Upper lobe of left lung (tissue), 6 donors: ENCODE measurements around the gene ANKMY2. TPM values are rescaled to one million over a fixed set of nuclear protein-coding genes. Genes with fewer than 3 reads are reported as not detected.

Experiments used
- ATAC-seq, 2 donors: fragments of 200-7000 bp; cut with Tn5 transposase; one replicate each; pipeline ENCODE4 v1.9.1; 2022; ENCODE audit warnings: mild to moderate bottlenecking in 2 of 2, moderate library complexity in 2 of 2; ENCODE audit not compliant: low FRiP score in 2 of 2
- DNase-seq, 2 donors: peaks; one replicate each; pipeline ENCODE4 v3.0.0-alpha.2; 2019 to 2020
- H3K27ac ChIP-seq, 4 donors: fragments of 200-600 bp; sonication (generic); one replicate each; pipeline ENCODE4 v1.5.1; 2016 to 2019
- H3K27me3 ChIP-seq, 4 donors: fragments of 200-600 bp; sonication (generic); one replicate each; pipeline ENCODE4 v1.5.1; 2017 to 2019
- H3K36me3 ChIP-seq, 4 donors: fragments of 200-600 bp; sonication (generic); one replicate each; pipeline ENCODE4 v1.5.1; 2016 to 2019
- H3K4me1 ChIP-seq, 4 donors: fragments of 200-600 bp; sonication (generic); one replicate each; pipeline ENCODE4 v1.5.1; 2018 to 2019
- H3K4me3 ChIP-seq, 4 donors: fragments of 200-600 bp; sonication (generic); one replicate each; pipeline ENCODE4 v1.5.1; 2017 to 2019; ENCODE audit warnings: mild to moderate bottlenecking in 2 of 4, moderate library complexity in 1 of 4
- H3K9me3 ChIP-seq, 4 donors: fragments of 200-600 bp; sonication (generic); one replicate each; pipeline ENCODE4 v1.5.1; 2018 to 2019
- CTCF ChIP-seq, 6 experiments: fragments of 450-650 bp in 4 of 6; fragments of 200-600 bp in 2 of 6; sonication (generic) in 2 of 6; IDR thresholded peaks; one replicate each; pipeline ENCODE4 v1.5.1; 2016 to 2019; ENCODE audit warnings: antibody characterized with exemption in 6 of 6
- EP300 ChIP-seq, 4 donors: sonication (generic); formaldehyde crosslinking; IDR thresholded peaks; one replicate each; pipeline ENCODE4 v1.5.1; 2017; ENCODE audit warnings: antibody characterized with exemption in 4 of 4, control low read depth in 2 of 4
- POLR2A ChIP-seq, 4 donors: fragments of 450-650 bp; IDR thresholded peaks; one replicate each; pipeline ENCODE4 v1.5.1; 2016 to 2017; ENCODE audit warnings: antibody characterized with exemption in 4 of 4, mild to moderate bottlenecking in 2 of 4
- POLR2AphosphoS5 ChIP-seq, 2 donors: sonication (generic); formaldehyde crosslinking; IDR thresholded peaks; one replicate each; pipeline ENCODE4 v1.5.1; 2017; ENCODE audit warnings: antibody characterized with exemption in 2 of 2
- WGBS, 2 donors: methylation state at CpG; one replicate each; pipeline ENCODE4 v1.1.5; 2017 to 2018; 5-methylcytosine and 5-hydroxymethylcytosine counted together
- total RNA-seq, 6 donors: library from RNA; depleted of rRNA in 4 of 6; stranded (reverse); fragments of >200 nt in 4 of 6; gene quantifications; one replicate each; pipeline versions ENCODE4 v1.1.0 to v1.2.1, GENCODE V29; 2016 to 2021
- donor health status: DM: no; HTN: no; CAD: no; lungs with moderate emphysema.
- donor health status: DM: no; HTN: yes; CAD: no; lungs with severe emphysema.

The ANKMY2 gene
- total RNA-seq, 6 donors from 2014 or later = 5.8 to 16.3 (median 12.7) TPM

GRCh38 chr7:16590424-16590823 is 55.1 kb downstream of the ANKMY2 start:
- no peaks in the 10 kb centered on the region for H3K27me3 ChIP-seq
- H3K4me1 ChIP-seq = no peaks in the 10 kb centered on the region
- WGBS, 2 donors = 19 to 25% methylated on average over 1 of the region's 1 CpG
- H3K27ac ChIP-seq = no peak overlapping the region
- DNase-seq (no peak), ATAC-seq (no peak)
- no peak overlapping the region for H3K4me3 ChIP-seq
- H3K9me3 ChIP-seq = no peaks in the 10 kb centered on the region
- no peaks in the 10 kb centered on the region for H3K36me3 ChIP-seq
- TF ChIP-seq POLR2A (IDR thresholded peaks at IDR 0.05) (no peak), POLR2AphosphoS5 (IDR thresholded peaks at IDR 0.05) (no peak), CTCF (IDR thresholded peaks at IDR 0.05) (no peak), EP300 (IDR thresholded peaks at IDR 0.05) (no peak)

- 46 to 85% methylated on average over 2 of the region's 2 CpGs for WGBS, 2 donors
- Histone ChIP-seq H3K4me3 (no peak overlapping the region), H3K4me1 (no peaks in the 10 kb centered on the region), H3K27me3 (no peaks in the 10 kb centered on the region), H3K36me3 (no peaks in the 10 kb centered on the region), H3K9me3 (no peaks in the 10 kb centered on the region), H3K27ac (no peak overlapping the region)
- ATAC-seq (no peak), DNase-seq (no peak)
- no peak for TF ChIP-seq POLR2AphosphoS5 (IDR thresholded peaks at IDR 0.05)
Observed at GRCh38 chr7:16589881-16590280, 55.7 kb downstream of the ANKMY2 start.

GRCh38 chr7:16587790-16588189 is 57.8 kb downstream of the ANKMY2 start:
- Histone ChIP-seq H3K27ac (no peak overlapping the region), H3K4me3 (peak overlapping the region in 3 of 4 donors; percentile 6 to 20 (median 9)), H3K4me1 (no peaks in the 10 kb centered on the region), H3K36me3 (no peaks in the 10 kb centered on the region), H3K27me3 (no peaks in the 10 kb centered on the region), H3K9me3 (no peaks in the 10 kb centered on the region)
- DNase-seq = peak in 1 of 2 donors; percentile 52
- TF ChIP-seq EP300 (IDR thresholded peaks at IDR 0.05) (no peak), CTCF (IDR thresholded peaks at IDR 0.05) (no peak), POLR2A (IDR thresholded peaks at IDR 0.05) (no peak), POLR2AphosphoS5 (IDR thresholded peaks at IDR 0.05) (no peak)
- WGBS, 2 donors = 70 to 75% methylated on average over 6 of the region's 6 CpGs
- ATAC-seq = peak in 1 of 2 donors; percentile 17

GRCh38 chr7:16587129-16587528 is 58.4 kb downstream of the ANKMY2 start:
- Histone ChIP-seq H3K36me3 (no peaks in the 10 kb centered on the region), H3K27ac (no peak overlapping the region), H3K27me3 (no peaks in the 10 kb centered on the region), H3K4me1 (no peaks in the 10 kb centered on the region), H3K4me3 (no peak overlapping the region), H3K9me3 (no peaks in the 10 kb centered on the region)
- DNase-seq (no peak), ATAC-seq (no peak)
- no peak for TF ChIP-seq POLR2AphosphoS5 (IDR thresholded peaks at IDR 0.05)
- TF ChIP-seq POLR2A (IDR thresholded peaks at IDR 0.05) = no peak
- TF ChIP-seq EP300 (IDR thresholded peaks at IDR 0.05) = no peak
- no peak for TF ChIP-seq CTCF (IDR thresholded peaks at IDR 0.05)
- WGBS, 2 donors = 89 to 95% methylated on average over 3 of the region's 3 CpGs

- TF ChIP-seq CTCF (IDR thresholded peaks at IDR 0.05) (no peak), EP300 (IDR thresholded peaks at IDR 0.05) (no peak), POLR2AphosphoS5 (IDR thresholded peaks at IDR 0.05) (no peak), POLR2A (IDR thresholded peaks at IDR 0.05) (no peak)
- WGBS, 2 donors = 84 to 87% methylated on average over 33 to 42 of the region's 42 CpGs
- peak overlapping the region in 1 of 4 donors; percentile 8 for H3K4me3 ChIP-seq
- H3K27me3 ChIP-seq = no peaks in the 10 kb centered on the region
- H3K36me3 ChIP-seq = no peaks in the 10 kb centered on the region
- H3K27ac ChIP-seq = no peak overlapping the region
- DNase-seq (peak in 1 of 2 donors; percentile 74), ATAC-seq (peak in 1 of 2 donors; percentile 11)
- H3K4me1 ChIP-seq = no peaks in the 10 kb centered on the region
- H3K9me3 ChIP-seq = no peaks in the 10 kb centered on the region
Observed at GRCh38 chr7:16586081-16586874, 59.3 kb downstream of the ANKMY2 start.
